GM10266 (cell line): ENCODE measurements around the gene NFYA.

Experiments used
- DNase-seq: peaks from one replicate; pipeline ENCODE4 v3.0.0; 2012; ENCODE audit errors: extremely low spot score
- CTCF ChIP-seq: IDR thresholded peaks from 2 replicates; pipeline ENCODE4 v1.5.1; 2012; ENCODE audit warnings: mild to moderate bottlenecking, low read depth; ENCODE audit not compliant: control insufficient read depth, insufficient read depth; ENCODE audit errors: missing control alignments

NFYA gene

GRCh38 chr6:41079080-41079479, 6.3 kb downstream of the NFYA start:
- no peak for TF ChIP-seq CTCF

GRCh38 chr6:41080621-41081020, 7.8 kb downstream of the NFYA start:
- no peak for DNase-seq
- no peak for TF ChIP-seq CTCF

More at GRCh38 chr6:41079080-41079479, 6.3 kb downstream of the NFYA start:
- no peak for DNase-seq

GRCh38 chr6:41083072-41083471, 10.3 kb downstream of the NFYA start:
- no peak for DNase-seq
- TF ChIP-seq CTCF: no peak

- no peak for DNase-seq
- no peak for TF ChIP-seq CTCF
Observed at GRCh38 chr6:41085182-41085581, 12.4 kb downstream of the NFYA start.

- no peak for TF ChIP-seq CTCF
- DNase-seq: no peak
Observed at GRCh38 chr6:41088451-41088850, 15.7 kb downstream of the NFYA start.

GRCh38 chr6:41090841-41091761, 18.3 kb downstream of the NFYA start:
- no peak for TF ChIP-seq CTCF
- no peak for DNase-seq
